Osteoblast (primary cell): ENCODE measurements around the gene GLB1L2. TPM values are rescaled to one million over a fixed set of nuclear protein-coding genes. Genes with fewer than 3 reads are reported as not detected.

Experiments used
- DNase-seq: peaks from one replicate; pipeline ENCODE4 v3.0.0; 2011; ENCODE audit warnings: low spot score, mixed read lengths; ENCODE audit not compliant: insufficient read length; ENCODE audit errors: missing footprints
- H2AFZ ChIP-seq: 2 replicates; pipeline ENCODE4 v1.6.0; 2011; ENCODE audit warnings: mild to moderate bottlenecking, low read length
- H3K27ac ChIP-seq: 2 replicates; pipeline ENCODE4 v1.5.1; 2011; ENCODE audit warnings: mild to moderate bottlenecking, low read depth, low read length, moderate library complexity
- H3K27me3 ChIP-seq: 2 replicates; pipeline ENCODE4 v1.6.0; 2012; ENCODE audit warnings: mild to moderate bottlenecking, control low read depth, inconsistent platforms, low read length, moderate library complexity; ENCODE audit not compliant: insufficient read depth
- H3K36me3 ChIP-seq: 2 replicates; pipeline ENCODE4 v1.5.1; 2011; ENCODE audit warnings: mild to moderate bottlenecking, low read length, control low read depth, moderate library complexity; ENCODE audit not compliant: insufficient read depth
- H3K4me1 ChIP-seq: 2 replicates; pipeline ENCODE4 v1.5.1; 2011; ENCODE audit warnings: mild to moderate bottlenecking, low read length, control low read depth, moderate library complexity; ENCODE audit not compliant: insufficient read depth
- H3K4me2 ChIP-seq: 2 replicates; pipeline ENCODE4 v1.6.0; 2011; ENCODE audit warnings: mild to moderate bottlenecking, low read length; ENCODE audit not compliant: insufficient read depth
- H3K4me3 ChIP-seq: fragments of 200-600 bp; sonication (generic); 3 replicates; pipeline ENCODE4 v1.5.1; 2012; ENCODE audit warnings: mild to moderate bottlenecking, low read length, inconsistent platforms; ENCODE audit not compliant: insufficient read depth
- H3K79me2 ChIP-seq: 2 replicates; pipeline ENCODE4 v1.6.0; 2012; ENCODE audit warnings: mild to moderate bottlenecking, low read length, control low read depth, inconsistent platforms; ENCODE audit not compliant: insufficient read depth
- H3K9me3 ChIP-seq: 2 replicates; pipeline ENCODE4 v1.5.1; 2011; ENCODE audit warnings: low read depth, low read length, control low read depth
- H4K20me1 ChIP-seq: 2 replicates; pipeline ENCODE4 v1.6.0; 2012; ENCODE audit warnings: mild to moderate bottlenecking, low read length, control low read depth; ENCODE audit not compliant: insufficient read depth
- CTCF ChIP-seq: IDR thresholded peaks from 2 replicates; pipeline ENCODE4 v1.5.1; 2011; ENCODE audit warnings: mild to moderate bottlenecking, low read depth, low read length, moderate library complexity; ENCODE audit errors: extremely low read depth
- total RNA-seq: library from RNA; depleted of rRNA; stranded (reverse); fragments of >200 nt; gene quantifications from 2 replicates; pipeline ENCODE4 v1.2.3, GENCODE V29; 2012

GLB1L2 gene
- total RNA-seq, 1 donor = 0.36 TPM

- no peaks in the 10 kb centered on the region for H3K9me3 ChIP-seq
- DNase-seq = peak; percentile 47
- no peaks in the 10 kb centered on the region for H3K4me1 ChIP-seq
- no peaks in the 10 kb centered on the region for H4K20me1 ChIP-seq
- H2AFZ ChIP-seq = no peak overlapping the region
- H3K4me2 ChIP-seq = no peak overlapping the region
- no peak overlapping the region for H3K4me3 ChIP-seq
- no peak overlapping the region for H3K27ac ChIP-seq
- no peaks in the 10 kb centered on the region for H3K79me2 ChIP-seq
- no peaks in the 10 kb centered on the region for H3K36me3 ChIP-seq
- TF ChIP-seq CTCF = no peak
- H3K27me3 ChIP-seq = no peaks in the 10 kb centered on the region
Measured at GRCh38 chr11:134345237-134345550, 13.4 kb downstream of the GLB1L2 start.

GRCh38 chr11:134346101-134346975 lies 14.6 kb downstream of the GLB1L2 start:
- no peaks in the 10 kb centered on the region for H3K36me3 ChIP-seq
- no peak for TF ChIP-seq CTCF
- H3K79me2 ChIP-seq = no peaks in the 10 kb centered on the region
- no peaks in the 10 kb centered on the region for H3K27me3 ChIP-seq
- H3K4me3 ChIP-seq = no peak overlapping the region
- no peaks in the 10 kb centered on the region for H3K4me1 ChIP-seq
- peak; percentile 69 for DNase-seq
- H4K20me1 ChIP-seq = no peaks in the 10 kb centered on the region
- H3K27ac ChIP-seq = no peak overlapping the region
- H2AFZ ChIP-seq = no peak overlapping the region
- no peaks in the 10 kb centered on the region for H3K9me3 ChIP-seq
- H3K4me2 ChIP-seq = no peak overlapping the region

- H2AFZ ChIP-seq = no peak overlapping the region
- no peak overlapping the region for H3K4me3 ChIP-seq
- peak; percentile 67 for DNase-seq
- no peak for TF ChIP-seq CTCF
- H3K4me1 ChIP-seq = no peaks in the 10 kb centered on the region
- H3K36me3 ChIP-seq = no peaks in the 10 kb centered on the region
- no peaks in the 10 kb centered on the region for H3K79me2 ChIP-seq
- H3K27ac ChIP-seq = no peak overlapping the region
- H3K27me3 ChIP-seq = no peaks in the 10 kb centered on the region
- no peak overlapping the region for H3K4me2 ChIP-seq
- no peaks in the 10 kb centered on the region for H3K9me3 ChIP-seq
- H4K20me1 ChIP-seq = no peaks in the 10 kb centered on the region
Measured at GRCh38 chr11:134346976-134347350, 15.2 kb downstream of the GLB1L2 start.

GRCh38 chr11:134347441-134347840 lies 15.7 kb downstream of the GLB1L2 start:
- Histone ChIP-seq H2AFZ (no peak overlapping the region), H3K36me3 (no peaks in the 10 kb centered on the region), H3K79me2 (no peaks in the 10 kb centered on the region), H3K9me3 (no peaks in the 10 kb centered on the region), H3K27ac (no peak overlapping the region), H3K27me3 (no peaks in the 10 kb centered on the region), H4K20me1 (no peaks in the 10 kb centered on the region), H3K4me2 (no peak overlapping the region), H3K4me1 (no peaks in the 10 kb centered on the region), H3K4me3 (no peak overlapping the region)
- no peak for TF ChIP-seq CTCF
- DNase-seq = peak; percentile 26
